D721Med (cell line): ENCODE data around the gene SPG7.

Source experiments
- DNase-seq: peaks from one replicate; pipeline ENCODE4 v3.0.0; 2011; ENCODE audit warnings: low spot score; ENCODE audit not compliant: insufficient read length
- FAIRE-seq: peaks from 2 replicates; lab custom pipeline; 2011; peaks lifted over from hg19 to GRCh38; lab: Jason Lieb, UNC
- CTCF ChIP-seq: IDR thresholded peaks from 2 replicates; pipeline ENCODE4 v1.5.1; 2012; ENCODE audit warnings: mild to moderate bottlenecking, control low read depth; ENCODE audit not compliant: insufficient read depth; ENCODE audit errors: missing control alignments

Gene SPG7

GRCh38 chr16:89517128-89517527 lies 8.9 kb downstream of the SPG7 start:
- TF ChIP-seq CTCF, result no peak
- no peak for FAIRE-seq
- DNase-seq, result no peak

- TF ChIP-seq CTCF, result no peak
- DNase-seq (no peak), FAIRE-seq (no peak)
Measured at GRCh38 chr16:89519881-89520280, 11.7 kb downstream of the SPG7 start.

GRCh38 chr16:89522287-89522686 lies 14.1 kb downstream of the SPG7 start:
- no peak for FAIRE-seq
- TF ChIP-seq CTCF, result no peak
- no peak for DNase-seq

- DNase-seq (no peak), FAIRE-seq (no peak)
- TF ChIP-seq CTCF, result no peak
Measured at GRCh38 chr16:89523680-89524344, 15.6 kb downstream of the SPG7 start.

- DNase-seq, result no peak
- no peak for FAIRE-seq
- TF ChIP-seq CTCF, result no peak
Measured at GRCh38 chr16:89525146-89525913, 17.1 kb downstream of the SPG7 start.

GRCh38 chr16:89529097-89529496 lies 20.9 kb downstream of the SPG7 start:
- DNase-seq, result no peak
- no peak for FAIRE-seq

More at GRCh38 chr16:89529097-89529496, 20.9 kb downstream of the SPG7 start:
- no peak for TF ChIP-seq CTCF
